Endothelial cell of umbilical vein (primary cell): ENCODE results near the gene PPBP. TPM values are rescaled to one million over a fixed set of nuclear protein-coding genes. Genes with fewer than 3 reads are reported as not detected.

ENCODE experiments used
- BruUV-seq: library from RNA; stranded (reverse); fragments of 400-500 nt; replicated peaks from 2 replicates; lab custom pipeline; 2021; lab: Mats Ljungman, UMichigan
- CTCF ChIA-PET: fragments of 300-600, 350-600 bp; sonication (Branson Sonifier 250); formaldehyde crosslinking; loops from one replicate; lab custom pipeline; 2021; ENCODE audit warnings: antibody characterized with exemption, inconsistent platforms; lab: Charles Lee
- POLR2A ChIA-PET: fragments of 300-600, 350-600 bp; sonication (Branson Sonifier 250); formaldehyde crosslinking; loops from one replicate; lab custom pipeline; 2021; ENCODE audit warnings: antibody characterized with exemption, inconsistent platforms; lab: Charles Lee
- DNase-seq: peaks from one replicate; pipeline ENCODE4 v3.0.0-alpha.2; 2011; ENCODE audit warnings: low read depth, low spot score
- FAIRE-seq: peaks from 2 replicates; lab custom pipeline; 2011; peaks lifted over from hg19 to GRCh38; lab: Jason Lieb, UNC
- H2AFZ ChIP-seq: 2 replicates; pipeline ENCODE4 v1.6.0; 2012; ENCODE audit warnings: low read depth, low read length, control low read depth, inconsistent platforms
- H3K27ac ChIP-seq: 2 replicates; pipeline ENCODE4 v1.5.1; 2011; ENCODE audit warnings: low read depth, mild to moderate bottlenecking, control low read depth, low read length, moderate library complexity; ENCODE audit not compliant: insufficient read depth
- H3K27me3 ChIP-seq, 2 experiments: 2 replicates each; pipeline versions ENCODE4 v1.6.0 to v1.6.1; 2011; ENCODE audit warnings: low read length in 2 of 2, mixed read lengths in 1 of 2; ENCODE audit not compliant: control insufficient read depth in 2 of 2, insufficient read depth in 2 of 2
- H3K36me3 ChIP-seq, 2 experiments: 2 replicates in 1 of 2; 3 replicates in 1 of 2; pipeline ENCODE4 v1.5.1; 2011; ENCODE audit warnings: low read length in 2 of 2, mild to moderate bottlenecking in 1 of 2, moderate library complexity in 1 of 2; ENCODE audit not compliant: control insufficient read depth in 2 of 2, insufficient read depth in 2 of 2; ENCODE audit errors: extremely low read depth in 1 of 2
- H3K4me1 ChIP-seq: 3 replicates; pipeline ENCODE4 v1.5.1; 2011; ENCODE audit warnings: mild to moderate bottlenecking, low read length; ENCODE audit not compliant: control insufficient read depth, insufficient read depth; ENCODE audit errors: extremely low read depth
- H3K4me2 ChIP-seq: 2 replicates; pipeline ENCODE4 v1.6.1; 2011; ENCODE audit warnings: low read length, control low read depth, mixed read lengths; ENCODE audit not compliant: insufficient read depth
- H3K4me3 ChIP-seq, 3 experiments: fragments of 200-600 bp in 1 of 3; sonication (generic), shearing (Covaris generic) in 1 of 3; replicated peaks in 1 of 3; 2 replicates each; pipeline ENCODE4 v1.5.1; 2011 to 2016; ENCODE audit warnings: control low read depth in 3 of 3, low read length in 3 of 3, mild to moderate bottlenecking in 2 of 3, inconsistent platforms in 1 of 3, low read depth in 1 of 3, moderate library complexity in 1 of 3; ENCODE audit not compliant: insufficient read depth in 1 of 3
- H3K79me2 ChIP-seq: 2 replicates; pipeline ENCODE4 v1.6.0; 2012; ENCODE audit warnings: low read length, inconsistent platforms; ENCODE audit not compliant: control insufficient read depth, insufficient read depth
- H3K9ac ChIP-seq: replicated peaks from 2 replicates; pipeline ENCODE3; 2011; ENCODE audit warnings: low read length, control low read depth; ENCODE audit not compliant: insufficient read depth; ENCODE audit errors: extremely low read depth
- H3K9me1 ChIP-seq: replicated peaks from 3 replicates; pipeline ENCODE4 v1.6.0; 2011; ENCODE audit warnings: mild to moderate bottlenecking, low read length; ENCODE audit not compliant: control insufficient read depth, insufficient read depth; ENCODE audit errors: extremely low read depth
- H3K9me3 ChIP-seq: replicated peaks from 2 replicates; pipeline ENCODE4 v1.5.1; 2012; ENCODE audit warnings: low read length, inconsistent platforms; ENCODE audit not compliant: control insufficient read depth, insufficient read depth
- H4K20me1 ChIP-seq: replicated peaks from 2 replicates; pipeline ENCODE3; 2011; ENCODE audit warnings: mild to moderate bottlenecking, low read length; ENCODE audit not compliant: control insufficient read depth, insufficient read depth; ENCODE audit errors: extremely low read depth
- EZH2 ChIP-seq: IDR thresholded peaks from 2 replicates; pipeline ENCODE4 v1.6.1; 2012; ENCODE audit warnings: borderline replicate concordance, low read depth, mild to moderate bottlenecking, moderate library complexity, low read length, inconsistent platforms; ENCODE audit not compliant: severe bottlenecking
- FOS ChIP-seq: IDR thresholded peaks from 2 replicates; pipeline ENCODE4 v1.6.1; 2011; ENCODE audit warnings: mild to moderate bottlenecking, low read length, moderate library complexity, borderline replicate concordance; ENCODE audit not compliant: insufficient read depth
- GATA2 ChIP-seq: IDR thresholded peaks from 2 replicates; pipeline ENCODE4 v1.7.0; 2011; ENCODE audit warnings: low read depth, mild to moderate bottlenecking, moderate library complexity, mixed read lengths, low read length; ENCODE audit not compliant: insufficient read length, insufficient read depth
- JUN ChIP-seq: IDR thresholded peaks from 2 replicates; pipeline ENCODE4 v1.6.1; 2011; ENCODE audit warnings: borderline replicate concordance, low read depth; ENCODE audit not compliant: insufficient read length, insufficient read depth
- MAX ChIP-seq: IDR thresholded peaks from 2 replicates; pipeline ENCODE4 v1.6.1; 2011; ENCODE audit not compliant: insufficient read depth, insufficient read length
- MYC ChIP-seq: IDR thresholded peaks from one replicate; pipeline ENCODE4 v1.6.1; 2011; ENCODE audit warnings: mild to moderate bottlenecking, low read depth, low read length
- POLR2A ChIP-seq: IDR thresholded peaks from 2 replicates; pipeline ENCODE4 v1.6.1; 2012; ENCODE audit warnings: low read depth, mild to moderate bottlenecking, control low read depth, low read length
- POLR2AphosphoS5 ChIP-seq: IDR thresholded peaks from 2 replicates; pipeline ENCODE4 v1.6.1; 2012; ENCODE audit warnings: low read depth, mild to moderate bottlenecking, control low read depth, low read length, moderate library complexity; ENCODE audit not compliant: insufficient read depth
- dilution Hi-C: fragments of 300-500 bp; cut with MboI; formaldehyde crosslinking; loops from one replicate; pipeline ENCODE4 v1.15.0; 2019; ENCODE audit warnings: low sequenced_read_pairs; ENCODE audit not compliant: extremely low pct_ligation_motif_present
- intact Hi-C: fragments of 100-400 bp; cut with micrococcal nuclease; formaldehyde crosslinking; loops from one replicate; pipeline ENCODE4 v1.10.0; 2022
- polyA plus RNA-seq, 4 experiments: library from polyadenylated mRNA; depleted of rRNA in 3 of 4; stranded (reverse) in 3 of 4; unstranded in 1 of 4; fragments of >200 nt; gene quantifications; 2 replicates each; pipeline versions ENCODE4 v1.2.1 to v1.2.3, GENCODE V29; 2011 to 2012; ENCODE audit warnings: missing spikeins in 1 of 4
- total RNA-seq: library from RNA; stranded (reverse); gene quantifications from 2 replicates; pipeline ENCODE4 v1.2.3, GENCODE V29; 2021
- TF ChIP-seq, protein P1 (sequence below), 2 donors: IDR thresholded peaks; 1 replicate in 1 of 2; 2 replicates in 1 of 2; pipeline ENCODE4 v1.5.1; 2011; ENCODE audit warnings: low read length in 2 of 2, mild to moderate bottlenecking in 2 of 2, moderate library complexity in 2 of 2, control low read depth in 1 of 2, inconsistent platforms in 1 of 2, low read depth in 1 of 2; ENCODE audit not compliant: insufficient read depth in 1 of 2; ENCODE audit errors: extremely low read depth in 1 of 2

Gene PPBP
- total and polyA plus RNA-seq, 2 donors (not counting 3 experiments of a cell fraction or from before 2014, with no cell fraction given) = not detected

DNA sequence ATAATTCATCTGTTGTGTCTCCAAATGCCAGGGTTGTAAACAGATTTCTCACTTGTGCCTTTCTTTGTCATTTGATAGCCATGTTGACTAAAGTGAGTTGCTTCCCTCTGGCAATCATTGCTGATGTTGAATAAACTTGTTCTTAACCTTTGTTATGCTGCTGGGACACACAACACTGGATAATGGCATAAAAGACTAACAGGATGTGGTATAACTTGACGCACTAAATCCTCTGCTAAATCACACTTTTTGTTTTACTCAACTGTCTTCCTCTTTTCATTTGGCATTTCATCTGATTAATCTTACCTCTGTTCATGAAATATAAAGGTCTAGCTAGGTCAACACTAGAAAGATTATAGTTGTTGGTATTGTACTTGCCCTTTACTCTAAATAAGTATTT is 28.1 kb upstream of the PPBP start:
- H3K4me3 ChIP-seq = no peak overlapping the region
- DNase-seq (no peak), FAIRE-seq (no peak)
- CTCF ChIA-PET = interaction anchor here (1.1 to 1.6 kb wide), 3 partner anchors 12 to 83 kb away, joined by 3 to 4 read pairs (median 3); partner anchors contain the start of genes CXCL2 and CXCL5
- no peak overlapping the region for H3K9ac ChIP-seq
- TF ChIP-seq JUN (no peak), POLR2A (no peak), FOS (no peak), EZH2 (no peak), MYC (no peak), POLR2AphosphoS5 (no peak), MAX (no peak), GATA2 (no peak)
- TF ChIP-seq, protein P1, sequence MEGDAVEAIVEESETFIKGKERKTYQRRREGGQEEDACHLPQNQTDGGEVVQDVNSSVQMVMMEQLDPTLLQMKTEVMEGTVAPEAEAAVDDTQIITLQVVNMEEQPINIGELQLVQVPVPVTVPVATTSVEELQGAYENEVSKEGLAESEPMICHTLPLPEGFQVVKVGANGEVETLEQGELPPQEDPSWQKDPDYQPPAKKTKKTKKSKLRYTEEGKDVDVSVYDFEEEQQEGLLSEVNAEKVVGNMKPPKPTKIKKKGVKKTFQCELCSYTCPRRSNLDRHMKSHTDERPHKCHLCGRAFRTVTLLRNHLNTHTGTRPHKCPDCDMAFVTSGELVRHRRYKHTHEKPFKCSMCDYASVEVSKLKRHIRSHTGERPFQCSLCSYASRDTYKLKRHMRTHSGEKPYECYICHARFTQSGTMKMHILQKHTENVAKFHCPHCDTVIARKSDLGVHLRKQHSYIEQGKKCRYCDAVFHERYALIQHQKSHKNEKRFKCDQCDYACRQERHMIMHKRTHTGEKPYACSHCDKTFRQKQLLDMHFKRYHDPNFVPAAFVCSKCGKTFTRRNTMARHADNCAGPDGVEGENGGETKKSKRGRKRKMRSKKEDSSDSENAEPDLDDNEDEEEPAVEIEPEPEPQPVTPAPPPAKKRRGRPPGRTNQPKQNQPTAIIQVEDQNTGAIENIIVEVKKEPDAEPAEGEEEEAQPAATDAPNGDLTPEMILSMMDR (IDR thresholded peaks at IDR 0.05; ENCODE audit: extremely low read depth in 1 of 2, insufficient read depth in 1 of 2, low read depth in 1 of 2, low read length in 2 of 2) = no peak
- H3K9me3 ChIP-seq = no peaks in the 10 kb centered on the region
- peaks cover 6% of the 10 kb centered on the region for H3K4me1 ChIP-seq
- POLR2A ChIA-PET = no interaction called here
- no peaks in the 10 kb centered on the region for H3K36me3 ChIP-seq
- no peak overlapping the region for H2AFZ ChIP-seq
- no peak overlapping the region for H3K4me2 ChIP-seq
- H3K79me2 ChIP-seq = no peaks in the 10 kb centered on the region
- no peak overlapping the region for H3K27ac ChIP-seq
- H3K9me1 ChIP-seq = no peaks in the 10 kb centered on the region
- H4K20me1 ChIP-seq = no peaks in the 10 kb centered on the region
- no TSS peak for BruUV-seq
- intact Hi-C loops (no loop called here), dilution Hi-C loops (no loop called here)
- peaks cover 0 to 5% of the 10 kb centered on the region in 2 experiments for H3K27me3 ChIP-seq
